NCI-H187 (cell line): ENCODE data around the gene ERBB4.
"Not testable (repeated sequence)": the region's sequence is repeated elsewhere in the genome, so short reads cannot be mapped to it uniquely, and the experiment has no call there.

Experiments used
- DNase-seq, 2 experiments: peaks; one replicate each; lab custom pipeline; 2025; lab: John Stamatoyannopoulos, UW

The ERBB4 gene

GRCh38 chr2:212146416-212146815 lies 392.2 kb downstream of the ERBB4 start:
- DNase-seq, result no peak

GRCh38 chr2:212145121-212145520 lies 393.5 kb downstream of the ERBB4 start:
- no peak for DNase-seq

GRCh38 chr2:212142631-212143030 lies 396.0 kb downstream of the ERBB4 start:
- no peak for DNase-seq

DNA sequence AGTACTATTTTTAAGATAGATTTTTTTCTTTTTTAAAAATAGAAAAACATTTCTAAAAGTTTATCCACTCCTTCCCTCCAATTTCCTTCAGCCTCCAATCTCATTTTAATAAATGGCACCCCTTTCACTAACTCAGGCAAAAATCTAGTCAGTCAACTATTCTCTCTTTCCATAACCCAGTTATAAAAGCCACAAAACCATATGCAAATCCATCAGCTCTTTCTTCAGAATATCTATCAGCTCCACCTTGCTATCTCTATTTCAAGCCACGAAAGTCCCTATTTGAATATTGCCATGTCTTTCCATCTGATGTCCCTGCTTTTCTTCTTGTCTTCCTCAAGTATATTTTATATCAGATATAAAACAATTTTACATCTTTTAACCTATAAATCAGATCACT lies 397.1 kb downstream of the ERBB4 start:
- DNase-seq, result no peak

GRCh38 chr2:212136216-212136795 lies 402.3 kb downstream of the ERBB4 start:
- no peak for DNase-seq

- peak; percentile 18 to 30 for DNase-seq
Observed at GRCh38 chr2:212135739-212136138, 402.9 kb downstream of the ERBB4 start.

DNA sequence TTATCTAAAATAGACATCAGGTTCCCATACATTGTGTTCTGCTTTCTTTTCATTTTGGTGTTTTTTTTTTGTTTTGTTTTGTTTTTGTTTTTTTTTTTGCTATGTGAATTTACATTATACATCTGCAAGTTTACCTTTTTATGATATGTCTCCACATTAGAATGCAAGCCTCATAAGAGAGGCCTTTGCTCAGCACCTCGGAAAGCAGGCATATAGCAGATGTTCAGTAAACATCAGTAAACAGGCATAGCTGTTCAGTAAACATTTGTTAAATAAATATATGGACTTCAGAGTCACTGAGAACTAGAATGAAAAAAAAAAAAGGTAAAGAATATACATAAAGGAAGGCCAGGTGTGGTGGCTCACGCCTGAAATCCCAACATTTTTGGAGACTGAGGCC lies 405.3 kb downstream of the ERBB4 start:
- DNase-seq, result no peak

DNA sequence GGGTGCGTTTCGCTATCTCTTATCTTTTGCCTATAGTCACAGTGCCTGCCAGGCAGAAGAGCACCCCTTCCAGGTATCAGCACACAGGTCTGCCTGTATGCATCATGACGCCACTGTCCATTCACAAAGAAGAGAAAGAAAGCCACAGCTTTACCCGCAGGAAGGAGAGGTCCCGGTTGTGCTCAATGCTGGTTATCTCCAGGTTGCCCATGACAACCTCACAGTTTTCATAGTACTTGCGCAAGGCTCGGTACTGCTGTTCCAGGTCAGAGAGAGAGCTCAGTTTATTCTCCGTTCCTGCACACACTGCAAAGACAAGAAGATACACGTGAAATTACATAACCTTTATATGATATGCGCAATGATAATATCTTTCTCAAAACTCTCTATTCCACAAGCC lies 414.0 kb downstream of the ERBB4 start:
- no peak for DNase-seq

DNA sequence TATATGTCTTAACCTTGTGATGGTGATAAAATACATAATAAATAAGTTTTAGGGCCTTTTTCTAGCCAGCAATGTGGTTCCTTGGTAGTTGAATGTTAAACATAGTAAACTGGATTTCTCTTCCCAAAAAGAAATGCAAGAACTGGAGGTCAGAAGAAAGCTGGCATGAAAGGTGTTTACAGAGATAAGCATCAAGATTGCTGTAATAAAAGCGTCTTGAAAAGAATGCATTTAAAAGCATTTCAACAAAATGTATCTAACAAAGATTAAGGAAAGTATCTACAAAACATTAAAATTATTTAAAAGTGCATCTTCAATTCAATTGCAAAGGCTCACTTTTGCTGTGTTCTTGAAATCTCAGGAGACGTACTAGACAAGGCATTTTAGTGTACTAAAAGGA lies 419.0 kb downstream of the ERBB4 start:
- no peak for DNase-seq

GRCh38 chr2:212117926-212118325 lies 420.7 kb downstream of the ERBB4 start:
- DNase-seq, result no peak

GRCh38 chr2:212114489-212114888 lies 424.1 kb downstream of the ERBB4 start:
- DNase-seq, result no peak

DNA sequence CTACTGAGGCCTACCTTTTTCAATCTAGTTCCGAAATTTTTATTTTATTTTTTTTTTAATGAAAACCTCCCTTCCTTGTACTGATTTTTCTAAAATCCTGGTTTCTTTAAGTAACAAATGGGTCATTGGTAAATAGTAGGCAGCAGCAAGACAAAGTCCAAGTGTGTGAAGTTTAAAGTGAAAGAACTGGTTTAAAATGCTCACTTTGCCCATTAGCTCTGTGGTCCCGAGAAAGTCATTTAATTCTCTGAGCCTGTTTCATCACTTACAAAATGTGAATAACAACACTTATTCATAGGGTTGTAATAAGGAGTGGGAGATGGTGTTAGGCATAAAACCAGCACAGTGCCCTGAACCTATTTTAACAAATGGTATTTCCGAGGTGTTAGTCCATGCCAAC lies 426.2 kb downstream of the ERBB4 start:
- DNase-seq, result no peak

- DNase-seq, result no peak
Observed at GRCh38 chr2:212109792-212110680, 428.6 kb downstream of the ERBB4 start.

- peak; percentile 3 to 22 for DNase-seq
Observed at GRCh38 chr2:212109217-212109616, 429.4 kb downstream of the ERBB4 start.

DNA sequence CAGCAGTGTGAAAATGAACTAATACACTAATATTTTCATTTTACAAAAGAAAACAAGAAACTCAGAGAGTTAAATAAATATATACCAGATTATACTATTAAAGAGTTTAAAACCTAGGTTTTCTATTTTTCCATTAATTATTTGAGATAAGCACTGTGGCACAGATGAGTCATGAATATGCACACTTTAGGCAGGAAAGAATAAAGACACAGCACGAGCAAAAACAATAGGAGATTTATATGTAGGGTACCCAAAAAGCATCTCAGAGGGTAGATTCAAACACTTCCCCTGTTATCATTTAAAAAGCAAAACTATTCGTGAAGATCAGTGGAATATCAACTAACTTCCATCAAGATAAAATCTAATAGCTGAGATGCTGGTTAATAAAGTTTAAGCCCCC lies 430.6 kb downstream of the ERBB4 start:
- DNase-seq, result no peak

DNA sequence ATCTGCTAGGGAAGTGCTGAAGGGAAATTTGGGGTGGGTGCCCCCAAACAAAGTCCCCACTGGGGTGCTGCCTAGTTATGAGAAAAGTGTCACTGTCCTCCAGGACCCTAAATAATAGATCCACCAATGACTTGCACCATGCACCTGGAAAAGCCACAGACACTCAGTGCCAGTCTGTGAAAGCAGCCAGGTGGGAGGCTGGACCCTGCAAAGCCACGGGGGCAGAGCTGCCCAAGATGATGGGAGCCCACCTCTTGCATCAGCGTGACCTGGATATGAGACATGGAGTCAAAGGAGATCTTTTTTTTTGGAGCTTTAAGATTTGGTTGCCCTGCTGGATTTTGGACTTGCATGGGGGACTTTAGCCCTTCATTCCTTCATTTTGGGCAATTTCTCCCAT lies 431.6 kb downstream of the ERBB4 start:
- DNase-seq, result no peak

DNA sequence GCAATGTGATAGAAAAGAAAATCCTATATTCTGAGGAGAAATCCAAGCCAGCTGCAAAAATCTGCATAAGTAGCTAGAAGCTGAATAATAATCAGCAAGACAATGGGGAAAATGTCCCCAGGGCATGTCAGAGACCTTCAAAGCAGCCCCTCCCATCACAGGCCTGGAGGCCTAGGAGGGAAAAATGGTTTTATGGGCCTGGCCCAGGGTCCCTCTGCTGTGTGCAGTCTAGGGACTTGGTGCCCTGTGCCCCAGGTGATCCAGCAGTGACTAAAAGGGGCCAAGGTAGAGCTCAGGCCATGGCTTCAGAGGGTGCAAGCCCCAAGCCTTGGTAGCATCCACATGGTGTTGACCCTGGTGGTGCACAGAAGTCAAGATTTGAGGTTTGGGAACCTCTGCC lies 432.1 kb downstream of the ERBB4 start:
- not testable (repeated sequence) for DNase-seq

DNA sequence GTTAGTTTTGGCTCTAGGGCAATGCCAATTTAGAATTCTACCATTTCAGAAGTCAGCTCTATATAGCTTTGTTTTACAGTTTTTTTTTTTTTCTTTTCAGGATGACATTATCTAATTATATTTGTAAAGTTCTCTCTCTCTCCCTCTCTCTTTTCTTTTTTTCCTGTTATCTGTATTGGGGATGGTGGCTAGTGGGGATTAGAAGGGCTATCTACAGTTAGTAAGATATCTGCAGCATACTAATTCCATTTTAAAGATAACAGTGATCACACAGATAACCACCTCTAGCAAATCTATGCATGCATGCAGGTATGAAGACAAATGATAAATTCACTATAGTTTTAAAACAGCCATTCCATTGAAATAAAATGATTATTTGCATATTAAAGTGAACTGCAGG lies 438.9 kb downstream of the ERBB4 start:
- no peak for DNase-seq

DNA sequence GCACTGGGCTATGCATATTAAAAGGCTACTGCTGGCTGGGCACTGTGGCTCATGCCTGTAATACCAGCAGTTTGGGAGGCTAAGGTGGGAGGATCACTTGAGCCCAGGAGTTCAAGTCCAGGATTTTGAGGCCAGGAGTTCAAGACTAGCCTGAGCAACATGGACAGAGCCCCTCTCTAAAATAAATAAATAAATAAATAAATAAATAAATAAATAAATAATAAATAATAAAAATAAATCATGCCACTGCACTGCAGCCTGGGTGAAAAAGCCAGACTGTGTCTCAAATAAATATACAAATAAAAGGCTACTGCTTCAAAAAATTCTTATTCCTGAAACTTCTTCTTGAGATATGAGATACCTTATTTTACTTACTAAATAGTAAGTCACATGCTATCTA lies 439.6 kb downstream of the ERBB4 start:
- DNase-seq, result no peak

- no peak for DNase-seq
Observed at GRCh38 chr2:212097001-212097400, 441.6 kb downstream of the ERBB4 start.

DNA sequence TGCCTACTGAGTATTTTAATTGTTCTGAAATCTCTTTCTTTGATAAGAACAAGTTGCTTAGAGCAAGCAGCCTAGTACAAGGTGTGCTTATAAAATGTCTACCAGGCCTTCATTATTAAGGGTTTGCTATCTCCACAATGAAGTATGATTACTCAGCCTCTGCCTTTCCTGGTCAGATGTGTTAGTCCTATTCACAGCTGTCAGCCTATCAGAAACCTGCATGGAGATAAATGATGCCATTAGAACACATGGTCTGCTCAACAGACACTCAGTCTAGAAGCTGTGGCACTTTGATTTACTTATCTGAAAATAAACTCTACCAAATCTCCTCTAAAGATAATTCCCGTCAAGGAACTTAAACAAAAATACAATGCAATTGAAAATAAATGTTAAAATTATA lies 448.7 kb downstream of the ERBB4 start:
- no peak for DNase-seq

- no peak for DNase-seq
Observed at GRCh38 chr2:212088353-212088752, 450.2 kb downstream of the ERBB4 start.

- DNase-seq, result peak in 1 of 2 experiments; percentile 20
Observed at GRCh38 chr2:212083492-212083891, 455.1 kb downstream of the ERBB4 start.

DNA sequence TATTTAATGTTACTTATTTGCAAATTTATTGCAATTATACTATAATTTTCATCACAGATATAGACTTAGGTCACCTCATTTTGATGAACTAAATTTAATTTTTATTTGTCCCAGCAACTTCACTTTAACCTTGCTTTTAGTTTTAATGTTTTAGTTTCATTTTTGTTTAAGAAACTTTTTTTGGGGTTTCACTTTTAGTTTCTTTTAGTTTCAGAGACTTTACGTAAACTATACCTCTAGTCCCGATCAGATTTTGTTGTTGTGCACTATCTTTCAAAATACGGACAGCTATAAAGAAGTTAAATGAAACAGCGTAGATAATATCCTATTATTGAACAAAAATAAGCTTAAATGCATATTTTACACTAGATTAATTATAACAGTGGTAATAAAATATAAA lies 460.5 kb downstream of the ERBB4 start:
- DNase-seq, result no peak
